ENCODE data around the gene CDYL2. TPM values are rescaled to one million over a fixed set of nuclear protein-coding genes. Genes with fewer than 3 reads are reported as not detected.

CDYL2 gene
- total RNA-seq, 6 experiments from 2014 or later, result 15.4 to 22.5 (median 20.6) TPM

- Mint-ChIP-seq H3K4me1 (ENCODE audit: low read depth) (no peaks in the 10 kb centered on the region), H3K9me3 (no peaks in the 10 kb centered on the region), H3K4me3 (peak overlapping the region; percentile 56; the same call in 1 of the 2 replicates), H3K36me3 (ENCODE audit: low read depth) (no peaks in the 10 kb centered on the region), H3K27me3 (ENCODE audit: insufficient read depth) (peaks cover 13% of the 10 kb centered on the region), H3K27ac (no peak overlapping the region; the same call in 1 of the 2 replicates)
- TF ChIP-seq, protein P1, sequence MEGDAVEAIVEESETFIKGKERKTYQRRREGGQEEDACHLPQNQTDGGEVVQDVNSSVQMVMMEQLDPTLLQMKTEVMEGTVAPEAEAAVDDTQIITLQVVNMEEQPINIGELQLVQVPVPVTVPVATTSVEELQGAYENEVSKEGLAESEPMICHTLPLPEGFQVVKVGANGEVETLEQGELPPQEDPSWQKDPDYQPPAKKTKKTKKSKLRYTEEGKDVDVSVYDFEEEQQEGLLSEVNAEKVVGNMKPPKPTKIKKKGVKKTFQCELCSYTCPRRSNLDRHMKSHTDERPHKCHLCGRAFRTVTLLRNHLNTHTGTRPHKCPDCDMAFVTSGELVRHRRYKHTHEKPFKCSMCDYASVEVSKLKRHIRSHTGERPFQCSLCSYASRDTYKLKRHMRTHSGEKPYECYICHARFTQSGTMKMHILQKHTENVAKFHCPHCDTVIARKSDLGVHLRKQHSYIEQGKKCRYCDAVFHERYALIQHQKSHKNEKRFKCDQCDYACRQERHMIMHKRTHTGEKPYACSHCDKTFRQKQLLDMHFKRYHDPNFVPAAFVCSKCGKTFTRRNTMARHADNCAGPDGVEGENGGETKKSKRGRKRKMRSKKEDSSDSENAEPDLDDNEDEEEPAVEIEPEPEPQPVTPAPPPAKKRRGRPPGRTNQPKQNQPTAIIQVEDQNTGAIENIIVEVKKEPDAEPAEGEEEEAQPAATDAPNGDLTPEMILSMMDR (IDR thresholded peaks at IDR 0.05), result no peak
- no peak for DNase-seq
Measured at GRCh38 chr16:80836846-80837245, 32.4 kb upstream of the CDYL2 start.

DNA sequence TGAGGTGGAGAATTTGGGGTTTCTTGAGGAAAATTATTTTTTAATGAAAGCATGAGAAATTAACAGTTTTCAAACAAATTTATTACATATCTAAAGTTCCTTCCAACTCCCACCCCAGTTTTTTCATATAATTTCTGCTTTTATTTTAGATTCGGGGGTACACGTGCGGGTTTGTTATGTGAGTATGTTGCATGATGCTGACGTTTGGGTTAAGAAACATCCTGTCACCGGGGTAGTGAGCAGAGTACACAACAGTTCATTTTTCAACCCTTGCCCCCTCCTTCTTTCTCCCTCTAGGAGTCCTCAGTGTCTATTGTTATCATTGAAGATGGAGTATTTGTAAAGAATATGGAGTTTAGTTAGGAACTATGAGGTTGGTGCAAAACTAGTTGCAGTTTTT lies 31.8 kb upstream of the CDYL2 start:
- Mint-ChIP-seq H3K36me3 (ENCODE audit: low read depth) (no peaks in the 10 kb centered on the region), H3K4me1 (ENCODE audit: low read depth) (no peaks in the 10 kb centered on the region), H3K4me3 (peak overlapping the region; percentile 56; the same call in 1 of the 2 replicates), H3K9me3 (no peaks in the 10 kb centered on the region), H3K27me3 (ENCODE audit: insufficient read depth) (peaks cover 15% of the 10 kb centered on the region), H3K27ac (no peak overlapping the region; the same call in 1 of the 2 replicates)
- TF ChIP-seq, protein P1 (IDR thresholded peaks at IDR 0.05), result no peak
- DNase-seq, result no peak

- Mint-ChIP-seq H3K9me3 (no peaks in the 10 kb centered on the region), H3K36me3 (ENCODE audit: low read depth) (no peaks in the 10 kb centered on the region), H3K27me3 (ENCODE audit: insufficient read depth) (peaks cover 19% of the 10 kb centered on the region), H3K4me1 (ENCODE audit: low read depth) (no peaks in the 10 kb centered on the region), H3K27ac (no peak overlapping the region), H3K4me3 (no peak overlapping the region)
- DNase-seq, result no peak
- TF ChIP-seq, protein P1 (IDR thresholded peaks at IDR 0.05), result no peak
Measured at GRCh38 chr16:80831039-80831438, 26.6 kb upstream of the CDYL2 start.

DNA sequence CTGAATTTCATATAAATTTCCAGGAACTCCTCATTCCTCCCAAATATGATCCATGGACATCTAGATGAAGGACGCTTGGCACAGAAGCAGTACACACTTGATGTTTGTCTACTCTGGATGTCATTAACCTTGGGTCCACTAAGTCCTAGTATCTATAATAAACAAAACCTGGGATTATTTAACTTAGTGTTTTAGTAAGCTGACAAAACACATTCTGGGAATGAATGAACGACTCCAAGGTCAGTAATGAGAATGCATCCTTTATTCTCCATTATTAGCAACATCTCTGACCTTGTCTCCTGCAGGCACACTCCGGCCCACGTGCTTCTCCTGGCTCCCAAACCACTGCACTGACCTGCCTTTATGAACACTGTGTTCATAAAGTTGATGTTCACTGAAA lies 24.1 kb upstream of the CDYL2 start:
- no peak overlapping the region for H3K4me3 Mint-ChIP-seq
- TF ChIP-seq, protein P1 (IDR thresholded peaks at IDR 0.05), result no peak

GRCh38 chr16:80827007-80827406 lies 22.6 kb upstream of the CDYL2 start:
- Mint-ChIP-seq H3K4me1 (ENCODE audit: low read depth) (no peaks in the 10 kb centered on the region), H3K9me3 (no peaks in the 10 kb centered on the region), H3K27me3 (ENCODE audit: insufficient read depth) (peaks cover 14% of the 10 kb centered on the region), H3K27ac (no peak overlapping the region), H3K4me3 (no peak overlapping the region), H3K36me3 (ENCODE audit: low read depth) (no peaks in the 10 kb centered on the region)
- TF ChIP-seq, protein P1 (IDR thresholded peaks at IDR 0.05), result no peak
- DNase-seq, result no peak

More for the DNA sequence above, 24.1 kb upstream of the CDYL2 start:
- Mint-ChIP-seq H3K27me3 (ENCODE audit: insufficient read depth) (peaks cover 19% of the 10 kb centered on the region), H3K27ac (no peak overlapping the region), H3K9me3 (no peaks in the 10 kb centered on the region), H3K4me1 (ENCODE audit: low read depth) (no peaks in the 10 kb centered on the region), H3K36me3 (ENCODE audit: low read depth) (no peaks in the 10 kb centered on the region)
- DNase-seq, result no peak

DNA sequence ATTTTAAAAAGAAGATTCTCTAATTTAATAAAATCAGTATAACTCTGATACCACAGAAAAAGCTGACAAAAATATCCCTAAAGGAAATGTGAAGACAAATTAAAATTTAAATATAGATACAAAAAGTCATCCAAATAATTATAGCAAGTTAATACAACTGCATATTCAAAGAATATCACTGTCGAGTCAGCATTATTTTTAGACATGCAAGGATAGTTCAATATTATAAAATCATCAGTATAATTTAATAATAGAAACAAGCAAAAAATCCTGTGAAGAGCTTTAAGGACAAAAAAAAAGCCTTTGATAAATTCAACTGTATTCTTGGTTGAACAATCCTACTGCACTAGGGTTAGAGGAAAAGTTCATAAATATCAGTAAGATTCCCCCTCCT lies 21.0 kb upstream of the CDYL2 start:
- Mint-ChIP-seq H3K9me3 (no peaks in the 10 kb centered on the region), H3K4me1 (ENCODE audit: low read depth) (no peaks in the 10 kb centered on the region), H3K27me3 (ENCODE audit: insufficient read depth) (peaks cover 10% of the 10 kb centered on the region; the same call in 1 of the 2 replicates), H3K4me3 (no peak overlapping the region), H3K27ac (no peak overlapping the region), H3K36me3 (ENCODE audit: low read depth) (no peaks in the 10 kb centered on the region)
- DNase-seq, result no peak
- TF ChIP-seq, protein P1 (IDR thresholded peaks at IDR 0.05), result no peak

Measured in HFFc6 (cell line).